Spinal cord (tissue), 10 donors: ENCODE measurements around the gene ZBTB43. TPM values are rescaled to one million over a fixed set of nuclear protein-coding genes. Genes with fewer than 3 reads are reported as not detected.

Experiments
- DNase-seq, 6 donors: peaks; one replicate each; pipeline versions ENCODE4 v3.0.0 to v3.0.0-alpha.2; 2013 to 2015; ENCODE audit warnings: low spot score in 6 of 6, low read depth in 4 of 6
- H3K27ac ChIP-seq: one replicate; pipeline ENCODE4 v1.5.1; 2013; ENCODE audit warnings: low read depth, low read length, control low read depth
- H3K27me3 ChIP-seq: one replicate; pipeline ENCODE4 v1.6.1; 2013; ENCODE audit warnings: low read length; ENCODE audit not compliant: control insufficient read depth, insufficient read depth
- H3K36me3 ChIP-seq: one replicate; pipeline ENCODE4 v1.6.1; 2013; ENCODE audit warnings: low read length; ENCODE audit not compliant: control insufficient read depth, insufficient read depth
- H3K4me1 ChIP-seq: one replicate; pipeline ENCODE4 v1.6.1; 2013; ENCODE audit warnings: low read length; ENCODE audit not compliant: control insufficient read depth, insufficient read depth
- H3K4me3 ChIP-seq: one replicate; pipeline ENCODE4 v1.5.1; 2013; ENCODE audit warnings: low read depth, low read length, control low read depth
- H3K9me3 ChIP-seq: one replicate; pipeline ENCODE4 v1.6.1; 2013; ENCODE audit warnings: low read length; ENCODE audit not compliant: control insufficient read depth, insufficient read depth
- WGBS: methylation state at CpG from one replicate; pipeline ENCODE4 v1.1.5; 2013; ENCODE audit warnings: missing lambda C conversion rate; ENCODE audit not compliant: insufficient coverage; 5-methylcytosine and 5-hydroxymethylcytosine counted together
- long read RNA-seq, 4 donors: transcript quantifications; one replicate each; lab custom pipeline, GENCODE V29; 2026
- polyA plus RNA-seq, 2 donors: library from polyadenylated mRNA; unstranded; fragments of 120-200 nt; gene quantifications; one replicate each; pipeline ENCODE4 v1.2.1, GENCODE V29; 2013; ENCODE audit not compliant: insufficient read length in 2 of 2
- total RNA-seq, 2 donors: library from RNA; depleted of rRNA in 1 of 2; stranded (reverse); fragments of 120-200 nt in 1 of 2; fragments of >200 nt in 1 of 2; gene quantifications; one replicate each; pipeline versions ENCODE4 v1.2.3 to v1.2.4, GENCODE V29; 2013 to 2014
- donor health status: healthy.

ZBTB43 gene, protein sequence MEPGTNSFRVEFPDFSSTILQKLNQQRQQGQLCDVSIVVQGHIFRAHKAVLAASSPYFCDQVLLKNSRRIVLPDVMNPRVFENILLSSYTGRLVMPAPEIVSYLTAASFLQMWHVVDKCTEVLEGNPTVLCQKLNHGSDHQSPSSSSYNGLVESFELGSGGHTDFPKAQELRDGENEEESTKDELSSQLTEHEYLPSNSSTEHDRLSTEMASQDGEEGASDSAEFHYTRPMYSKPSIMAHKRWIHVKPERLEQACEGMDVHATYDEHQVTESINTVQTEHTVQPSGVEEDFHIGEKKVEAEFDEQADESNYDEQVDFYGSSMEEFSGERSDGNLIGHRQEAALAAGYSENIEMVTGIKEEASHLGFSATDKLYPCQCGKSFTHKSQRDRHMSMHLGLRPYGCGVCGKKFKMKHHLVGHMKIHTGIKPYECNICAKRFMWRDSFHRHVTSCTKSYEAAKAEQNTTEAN
- total RNA-seq (10 to 100 TPM; 14.2 to 24.5 TPM), polyA plus RNA-seq (10 to 100 TPM; 15.5 to 20.3 TPM)
- long read RNA-seq, donor 1, full-length matches to known transcripts: 17 of 17 reads
- long read RNA-seq, donor 1, partial matches to known transcripts: 0 of 17 reads
- long read RNA-seq, donor 1, other reads (novel, unspliced or antisense): 0 of 17 reads
- long read RNA-seq, donor 2, full-length matches to known transcripts: 12 of 12 reads
- long read RNA-seq, donor 2, partial matches to known transcripts: 0 of 12 reads
- long read RNA-seq, donor 2, other reads (novel, unspliced or antisense): 0 of 12 reads
- long read RNA-seq, donor 3, full-length matches to known transcripts: 13 of 13 reads
- long read RNA-seq, donor 3, partial matches to known transcripts: 0 of 13 reads
- long read RNA-seq, donor 3, other reads (novel, unspliced or antisense): 0 of 13 reads
- long read RNA-seq, donor 4, full-length matches to known transcripts: 11 of 11 reads
- long read RNA-seq, donor 4, partial matches to known transcripts: 0 of 11 reads
- long read RNA-seq, donor 4, other reads (novel, unspliced or antisense): 0 of 11 reads

DNA sequence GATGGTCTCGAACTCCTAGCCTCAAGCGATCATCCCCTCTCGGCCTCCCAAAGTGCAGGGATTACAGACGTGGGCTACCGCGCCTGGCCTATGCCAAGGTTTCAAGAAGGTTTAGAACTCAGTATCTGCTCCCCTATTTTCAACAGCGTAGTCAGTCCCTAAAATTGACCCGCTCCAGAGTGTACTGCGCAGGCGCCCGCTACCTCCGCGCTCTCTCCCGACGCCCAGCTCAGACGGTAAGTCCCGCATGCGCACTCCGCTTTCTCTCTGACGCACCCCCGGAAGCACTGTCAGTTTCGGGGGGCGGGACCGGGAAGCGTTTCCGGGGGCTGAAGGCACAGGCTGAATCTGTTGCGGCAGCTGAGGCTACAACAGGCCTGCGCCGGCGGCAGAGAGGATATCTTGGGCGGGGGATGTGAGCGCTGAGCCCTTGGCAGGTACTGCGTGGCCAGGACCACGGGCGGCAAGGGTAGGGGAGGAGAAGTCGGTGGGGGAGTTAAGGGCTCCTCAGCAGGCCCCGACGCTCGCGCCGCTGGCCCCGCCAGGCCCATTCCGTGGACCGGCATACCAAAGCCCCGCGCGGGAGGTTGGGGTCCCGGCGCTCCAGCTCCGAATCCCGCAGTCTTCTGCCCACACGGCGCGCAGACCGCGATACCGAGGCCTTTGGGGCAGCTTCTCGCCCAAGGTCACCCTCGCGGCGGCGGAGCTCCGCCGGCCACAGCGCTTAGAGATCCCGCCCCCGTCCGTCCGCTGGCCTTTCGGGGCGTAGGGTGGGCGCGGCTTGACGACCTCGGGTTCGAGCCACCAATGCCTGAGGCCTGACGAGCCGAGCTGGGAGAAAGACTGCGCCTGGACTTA lies at the start of gene ZBTB43:
ZBTB43 (plus strand) TSS at position 345 of the 858 bp plus-strand sequence. CDS start 27,470 bp downstream, outside the sequence.
- Histone ChIP-seq H3K4me3 (peak within 1 kb of the TSS; percentile 85), H3K27me3 (no peaks in the 10 kb centered on the region), H3K4me1 (peaks cover 12% of the 10 kb centered on the region), H3K36me3 (peaks cover 8% of the 10 kb centered on the region), H3K27ac (peak within 1 kb of the TSS; percentile 84), H3K9me3 (no peaks in the 10 kb centered on the region)
- DNase-seq: peak; percentile 88 to 99 (median 96)
- WGBS: 1% methylated on average over 79 of the region's 79 CpGs

DNA sequence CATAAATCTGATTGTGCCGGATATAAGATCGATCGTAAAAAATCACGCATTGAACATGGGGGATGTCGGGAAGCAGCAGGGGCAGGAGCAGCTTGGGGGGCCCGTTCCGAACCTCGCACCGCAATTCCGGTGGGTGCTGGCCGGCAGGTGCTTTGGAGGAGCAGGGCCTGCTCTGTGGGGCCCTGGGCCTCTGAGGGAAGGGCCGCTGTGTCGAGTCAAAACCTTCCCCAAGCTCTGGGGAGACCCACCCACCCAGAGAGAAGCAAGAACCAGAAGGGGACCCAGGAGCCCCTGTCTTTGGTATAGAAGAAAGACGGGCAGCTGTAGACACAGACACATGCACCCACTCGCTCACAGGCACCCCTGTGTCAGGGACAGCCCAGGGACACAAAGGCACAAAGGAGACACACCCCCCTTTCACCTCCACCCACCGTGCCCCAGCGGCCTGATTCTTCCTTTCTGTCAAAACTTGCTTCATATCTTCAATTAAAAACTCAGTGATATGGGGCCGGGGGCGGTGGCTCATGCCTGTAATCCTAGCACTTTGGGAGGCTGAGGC lies 49.4 kb upstream of the ZBTB43 start:
- DNase-seq: no peak
- H3K27me3 ChIP-seq: no peaks in the 10 kb centered on the region
- WGBS: 63% methylated on average over 17 of the region's 19 CpGs

DNA sequence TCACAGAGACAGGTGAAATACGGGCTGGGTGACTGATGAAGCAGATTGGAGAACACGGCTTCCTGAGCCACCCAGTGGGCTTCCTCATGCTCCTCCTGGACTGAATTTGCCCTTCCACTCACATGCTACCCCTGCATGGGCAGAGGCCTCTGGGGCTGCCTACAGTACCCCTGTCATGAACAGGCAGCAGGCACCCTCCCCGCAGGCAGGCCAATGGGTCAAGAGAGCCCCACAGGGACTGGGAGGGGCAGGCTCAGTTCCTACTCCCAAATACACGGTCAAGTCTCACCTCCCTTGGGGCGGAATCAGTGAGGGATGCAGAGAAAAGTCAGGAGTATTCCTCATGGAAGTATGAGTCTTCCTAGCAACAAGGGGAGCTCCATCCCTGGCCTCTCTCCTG lies 48.6 kb upstream of the ZBTB43 start:
- no peaks in the 10 kb centered on the region for H3K9me3 ChIP-seq
- no peak overlapping the region for H3K27ac ChIP-seq
- no peak overlapping the region for H3K4me3 ChIP-seq
- peaks cover 26% of the 10 kb centered on the region for H3K4me1 ChIP-seq
- 87% methylated on average over 2 of the region's 5 CpGs for WGBS
- H3K36me3 ChIP-seq: no peaks in the 10 kb centered on the region
- H3K27me3 ChIP-seq: no peaks in the 10 kb centered on the region
- no peak for DNase-seq

More for the DNA sequence above, 49.4 kb upstream of the ZBTB43 start:
- H3K4me1 ChIP-seq: peaks cover 22% of the 10 kb centered on the region
- no peak overlapping the region for H3K4me3 ChIP-seq
- no peak overlapping the region for H3K27ac ChIP-seq
- no peaks in the 10 kb centered on the region for H3K9me3 ChIP-seq
- no peaks in the 10 kb centered on the region for H3K36me3 ChIP-seq

DNA sequence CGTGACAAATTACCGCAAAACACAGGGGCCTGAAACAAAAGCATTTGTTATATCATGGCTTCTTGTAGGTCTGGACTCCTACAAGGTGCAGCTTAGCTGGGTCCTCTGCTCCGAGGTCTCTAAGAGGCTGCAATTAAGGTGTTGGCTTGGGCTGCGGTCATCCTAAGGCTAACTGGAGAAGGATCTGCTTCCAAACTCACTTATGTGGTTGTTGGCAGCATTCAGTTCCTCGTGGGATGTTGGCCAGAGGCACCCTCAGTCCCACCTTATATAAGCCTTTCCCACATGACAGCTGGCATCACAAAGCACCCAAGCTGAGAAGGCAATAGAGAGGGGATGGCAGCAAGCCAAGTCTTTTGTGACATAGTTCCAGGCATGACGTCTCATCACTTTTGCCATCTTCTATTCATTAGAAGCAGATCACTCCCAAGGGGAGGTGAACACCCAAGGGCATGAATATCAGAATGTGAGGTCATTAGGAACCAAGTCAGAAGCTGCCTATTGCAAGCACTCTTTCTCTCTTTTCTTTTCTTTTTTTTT lies 47.9 kb upstream of the ZBTB43 start:
- WGBS: 53% methylated on average over 4 of the region's 6 CpGs

DNA sequence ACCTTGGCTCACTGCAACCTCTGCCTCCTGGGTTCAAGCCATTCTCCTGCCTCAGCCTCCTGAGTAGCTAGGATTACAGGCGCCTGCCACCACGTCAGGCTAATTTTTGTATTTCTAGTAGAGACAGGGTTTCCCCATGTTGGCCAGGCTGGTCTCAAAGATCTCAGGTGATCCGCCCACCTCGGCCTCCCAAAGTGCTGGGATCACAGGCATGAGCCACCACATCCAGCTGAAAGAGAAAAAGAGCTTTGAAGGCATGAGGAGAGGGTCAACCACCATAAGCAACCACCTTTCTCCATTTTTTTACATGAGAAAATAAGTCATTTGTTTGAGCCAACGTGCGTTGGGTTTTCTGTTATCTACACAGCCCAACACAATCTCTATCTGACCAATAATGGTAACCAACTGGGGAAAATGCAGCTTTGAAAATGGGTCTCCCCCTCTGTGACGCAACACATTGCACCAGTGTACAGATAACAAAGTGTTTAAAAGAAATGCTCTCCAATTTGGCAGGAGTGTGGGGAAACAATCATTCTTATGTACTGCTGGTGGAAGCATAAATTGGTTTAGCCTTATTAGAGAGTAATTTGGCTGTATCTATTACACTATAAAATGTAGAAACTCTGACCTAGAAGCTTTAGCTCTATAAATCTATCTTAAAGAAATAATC lies 45.8 kb upstream of the ZBTB43 start:
- peak in 1 of 6 donors; percentile 55 for DNase-seq
- 100% methylated on average over 1 of the region's 7 CpGs for WGBS
- Histone ChIP-seq H3K4me1 (peaks cover 27% of the 10 kb centered on the region), H3K4me3 (no peak overlapping the region), H3K27me3 (no peaks in the 10 kb centered on the region), H3K27ac (no peak overlapping the region), H3K36me3 (no peaks in the 10 kb centered on the region), H3K9me3 (no peaks in the 10 kb centered on the region)

More for the DNA sequence above, 47.9 kb upstream of the ZBTB43 start:
- Histone ChIP-seq H3K27ac (no peak overlapping the region), H3K27me3 (no peaks in the 10 kb centered on the region), H3K4me1 (peaks cover 27% of the 10 kb centered on the region), H3K36me3 (no peaks in the 10 kb centered on the region), H3K9me3 (no peaks in the 10 kb centered on the region), H3K4me3 (no peak overlapping the region)
- DNase-seq: peak in 2 of 6 donors; percentile 81 to 82

DNA sequence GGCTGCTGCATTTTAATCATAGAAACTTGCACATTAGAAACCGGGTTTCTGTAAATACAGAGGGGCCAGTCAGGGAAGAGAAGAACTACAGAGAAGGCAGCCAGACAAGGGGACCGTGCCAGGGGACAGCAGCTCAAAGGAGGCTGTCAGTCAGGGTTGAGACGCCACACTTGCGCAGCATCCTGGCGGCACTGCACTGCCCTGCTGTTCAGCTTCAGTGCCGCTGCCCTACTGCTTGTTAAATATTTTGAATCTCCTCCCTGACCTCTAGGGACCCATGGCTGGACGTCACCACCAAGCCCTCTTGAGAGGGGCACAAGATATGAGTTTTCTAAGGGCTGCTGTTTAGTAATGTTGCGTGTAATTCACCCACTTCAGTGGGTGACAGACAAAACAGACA lies 43.6 kb upstream of the ZBTB43 start:
- H3K4me1 ChIP-seq: peaks cover 11% of the 10 kb centered on the region
- no peak overlapping the region for H3K4me3 ChIP-seq
- no peaks in the 10 kb centered on the region for H3K36me3 ChIP-seq
- 38% methylated on average over 6 of the region's 8 CpGs for WGBS
- H3K27me3 ChIP-seq: no peaks in the 10 kb centered on the region
- no peak overlapping the region for H3K27ac ChIP-seq
- DNase-seq: peak in 2 of 6 donors; percentile 12 to 28
- no peaks in the 10 kb centered on the region for H3K9me3 ChIP-seq

DNA sequence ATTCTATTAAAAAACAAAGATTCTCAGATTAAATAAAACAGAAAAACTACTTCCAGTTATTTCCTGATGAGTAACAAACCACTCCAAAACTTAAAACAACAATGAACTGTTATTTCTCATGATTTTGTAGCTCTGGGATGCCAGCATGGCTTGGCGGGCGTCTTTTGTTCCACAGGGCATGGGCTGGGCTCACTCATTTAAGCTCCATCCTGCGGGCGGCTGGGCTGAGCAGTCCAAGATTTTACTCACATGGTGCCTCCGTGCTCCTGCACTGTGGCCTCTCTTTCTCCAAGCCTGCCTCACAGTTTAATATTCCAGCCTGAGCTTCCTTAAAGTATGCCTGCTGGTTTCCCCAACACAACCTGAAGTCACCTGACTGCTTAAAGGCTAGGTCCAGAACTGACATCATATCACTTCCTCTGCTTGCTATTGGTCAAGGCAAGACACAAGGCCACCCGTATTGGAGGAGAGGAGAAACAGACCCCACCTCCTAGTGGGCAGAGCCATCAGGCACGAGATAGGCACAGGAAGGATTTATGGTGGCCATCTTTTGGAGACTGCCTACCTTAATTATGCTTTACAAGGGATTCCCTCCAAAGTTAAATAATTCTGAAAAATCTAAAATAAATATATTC lies 41.6 kb upstream of the ZBTB43 start:
- Histone ChIP-seq H3K27ac (no peak overlapping the region), H3K4me3 (no peak overlapping the region), H3K4me1 (peaks cover 6% of the 10 kb centered on the region), H3K27me3 (no peaks in the 10 kb centered on the region), H3K9me3 (no peaks in the 10 kb centered on the region), H3K36me3 (no peaks in the 10 kb centered on the region)
- DNase-seq: peak in 1 of 6 donors; percentile 22
- 78% methylated on average over 5 of the region's 7 CpGs for WGBS

DNA sequence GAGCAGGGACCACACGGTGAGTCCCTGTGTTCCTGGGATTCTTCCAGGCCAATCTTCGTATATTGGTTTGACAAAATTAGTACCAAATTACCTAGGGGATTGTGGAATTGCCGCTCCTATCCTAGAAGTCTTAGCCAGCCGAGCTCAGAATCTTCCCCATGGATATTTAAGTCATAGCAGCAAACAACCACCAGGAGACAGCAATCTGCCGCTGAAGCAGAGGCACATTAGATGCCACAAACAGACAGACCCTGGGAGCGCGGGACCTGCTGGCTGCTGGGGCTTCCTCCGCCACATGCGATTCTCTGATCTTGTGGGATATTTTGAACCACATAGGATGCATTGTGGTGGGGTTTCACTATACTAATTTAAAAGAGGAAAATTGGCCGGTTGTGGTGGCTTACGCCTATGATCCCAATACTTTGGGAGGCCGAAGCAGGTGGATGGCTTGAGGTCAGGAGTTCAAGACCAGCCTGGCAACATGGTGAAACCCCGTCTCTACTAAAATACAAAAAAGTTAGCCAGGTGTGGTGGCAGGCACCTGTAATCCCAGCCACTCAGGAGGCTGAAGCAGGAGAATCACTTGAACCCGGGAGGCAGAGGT lies 31.7 kb upstream of the ZBTB43 start:
- Histone ChIP-seq H3K36me3 (no peaks in the 10 kb centered on the region), H3K27me3 (no peaks in the 10 kb centered on the region), H3K27ac (no peak overlapping the region), H3K4me3 (no peak overlapping the region), H3K9me3 (no peaks in the 10 kb centered on the region), H3K4me1 (peaks cover 5% of the 10 kb centered on the region)
- peak in 1 of 6 donors; percentile 62 for DNase-seq
- 65% methylated on average over 7 of the region's 14 CpGs for WGBS
